ENCODE results near the gene IL11.
"Not testable (repeated sequence)": the region's sequence is repeated elsewhere in the genome, so short reads cannot be mapped to it uniquely, and the experiment has no call there.

IL11 gene

GRCh38 chr19:55328774-55329318 lies 41.4 kb downstream of the IL11 start:
- H3K36me3 ChIP-seq (ENCODE audit: control insufficient read depth in 2 of 2, insufficient read depth in 2 of 2, low read length in 2 of 2); H3K27me3 ChIP-seq (ENCODE audit: control insufficient read depth in 2 of 2, insufficient read depth in 2 of 2, low read length in 2 of 2); H3K4me1 ChIP-seq (ENCODE audit: control insufficient read depth in 2 of 2, insufficient read depth in 2 of 2, low read length in 2 of 2); H3K27ac ChIP-seq (ENCODE audit: low read depth in 2 of 2, low read length in 2 of 2); H3K4me3 ChIP-seq (ENCODE audit: low read length in 2 of 2); H3K9ac ChIP-seq (ENCODE audit: low read depth in 1 of 2, low read length in 2 of 2); H3K9me3 ChIP-seq (ENCODE audit: control insufficient read depth in 2 of 2, low read length in 2 of 2): not testable (repeated sequence)

- no peaks in the 10 kb centered on the region for H3K27me3 ChIP-seq (ENCODE audit: control insufficient read depth in 2 of 2, insufficient read depth in 2 of 2, low read length in 2 of 2)
- H3K4me3 ChIP-seq (ENCODE audit: low read length in 2 of 2): no peak within 1 kb of the TSS
- H3K9ac ChIP-seq (ENCODE audit: low read depth in 1 of 2, low read length in 2 of 2): no peak within 1 kb of the TSS
Measured at GRCh38 chr19:55325172-55325571, 45.1 kb downstream of the IL11 start, which contains the start of gene TMEM150B. TSS of gene TMEM150B (minus strand) at chr19:55325341. CDS start at chr19:55321036, 4,305 bp downstream.

DNA sequence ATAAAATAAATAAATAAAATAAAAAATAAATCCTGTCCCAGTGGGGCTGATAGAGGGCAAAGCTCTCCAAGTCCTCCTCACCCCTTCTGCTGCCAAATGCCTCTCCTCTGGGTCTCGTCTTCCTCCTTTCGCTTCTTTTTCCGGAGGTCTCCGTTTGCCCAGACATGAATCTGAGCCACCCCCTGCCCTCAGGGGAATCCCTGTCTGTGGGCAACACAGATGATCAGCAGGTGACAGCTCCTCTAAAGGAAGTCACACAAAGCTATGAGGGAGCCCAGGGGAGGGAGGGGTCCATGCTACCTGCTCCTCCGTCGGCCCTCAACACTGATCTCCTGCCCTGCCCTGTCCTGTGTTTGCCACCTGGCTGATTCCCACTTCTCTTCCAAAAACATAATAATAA lies 45.6 kb downstream of the IL11 start:
- Histone ChIP-seq H3K9me3 (ENCODE audit: control insufficient read depth in 2 of 2, low read length in 2 of 2) (no peaks in the 10 kb centered on the region), H3K27ac (ENCODE audit: low read depth in 2 of 2, low read length in 2 of 2) (peak overlapping the region; percentile 38 to 41), H3K4me3 (ENCODE audit: low read length in 2 of 2) (no peak overlapping the region), H3K36me3 (ENCODE audit: control insufficient read depth in 2 of 2, insufficient read depth in 2 of 2, low read length in 2 of 2) (no peaks in the 10 kb centered on the region), H3K27me3 (ENCODE audit: control insufficient read depth in 2 of 2, insufficient read depth in 2 of 2, low read length in 2 of 2) (no peaks in the 10 kb centered on the region), H3K4me1 (ENCODE audit: control insufficient read depth in 2 of 2, insufficient read depth in 2 of 2, low read length in 2 of 2) (peaks cover 19 to 23% of the 10 kb centered on the region in 2 donors), H3K9ac (ENCODE audit: low read depth in 1 of 2, low read length in 2 of 2) (no peak overlapping the region)

More at GRCh38 chr19:55325172-55325571, 45.1 kb downstream of the IL11 start, which contains the start of gene TMEM150B:
- peak within 1 kb of the TSS; percentile 38 to 41 for H3K27ac ChIP-seq (ENCODE audit: low read depth in 2 of 2, low read length in 2 of 2)
- H3K9me3 ChIP-seq (ENCODE audit: control insufficient read depth in 2 of 2, low read length in 2 of 2): no peaks in the 10 kb centered on the region
- H3K36me3 ChIP-seq (ENCODE audit: control insufficient read depth in 2 of 2, insufficient read depth in 2 of 2, low read length in 2 of 2): no peaks in the 10 kb centered on the region
- H3K4me1 ChIP-seq (ENCODE audit: control insufficient read depth in 2 of 2, insufficient read depth in 2 of 2, low read length in 2 of 2): peaks cover 19 to 23% of the 10 kb centered on the region in 2 donors

GRCh38 chr19:55322204-55322885 lies 47.9 kb downstream of the IL11 start:
- Histone ChIP-seq H3K36me3 (ENCODE audit: control insufficient read depth in 2 of 2, insufficient read depth in 2 of 2, low read length in 2 of 2) (no peaks in the 10 kb centered on the region), H3K4me3 (ENCODE audit: low read length in 2 of 2) (peak overlapping the region; percentile 28 to 59), H3K9me3 (ENCODE audit: control insufficient read depth in 2 of 2, low read length in 2 of 2) (no peaks in the 10 kb centered on the region), H3K27ac (ENCODE audit: low read depth in 2 of 2, low read length in 2 of 2) (peak overlapping the region; percentile 58 to 72), H3K27me3 (ENCODE audit: control insufficient read depth in 2 of 2, insufficient read depth in 2 of 2, low read length in 2 of 2) (no peaks in the 10 kb centered on the region), H3K4me1 (ENCODE audit: control insufficient read depth in 2 of 2, insufficient read depth in 2 of 2, low read length in 2 of 2) (peaks cover 19 to 23% of the 10 kb centered on the region in 2 donors), H3K9ac (ENCODE audit: low read depth in 1 of 2, low read length in 2 of 2) (peak overlapping the region in 1 of 2 donors; percentile 49)

DNA sequence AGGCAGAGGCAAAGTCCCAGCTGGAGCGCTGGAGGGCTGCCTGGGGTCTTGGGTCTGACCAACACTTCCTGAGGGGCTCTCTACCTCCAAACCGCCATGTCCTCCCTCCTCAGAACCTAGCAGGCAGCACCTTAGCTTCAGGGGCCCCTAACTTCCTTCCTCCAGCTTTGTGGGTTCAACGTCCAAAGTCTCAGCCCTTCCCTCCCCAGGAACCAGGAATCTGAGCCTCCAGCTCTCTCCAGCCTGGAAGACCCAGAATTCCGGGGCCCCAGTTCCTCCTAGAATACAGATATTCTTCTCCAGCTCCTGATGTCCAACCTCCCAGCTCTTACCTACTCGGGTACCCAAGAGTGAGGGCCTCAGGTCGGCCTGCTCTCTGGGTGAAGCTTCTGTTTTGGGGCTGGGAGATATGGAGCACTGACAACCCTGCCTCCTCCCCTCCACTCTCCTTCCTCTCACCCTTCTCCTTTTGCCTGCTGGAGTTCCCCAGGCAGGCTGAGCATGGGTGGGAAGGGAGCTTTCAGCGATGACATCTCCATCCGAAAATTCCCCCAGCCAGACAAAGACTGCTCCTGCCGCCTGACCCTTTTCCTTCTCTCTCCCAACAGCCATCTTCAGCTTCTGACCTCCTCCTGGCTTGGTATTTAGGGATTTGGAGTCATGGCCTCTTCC lies 48.7 kb downstream of the IL11 start:
- peak overlapping the region; percentile 55 to 59 for H3K4me3 ChIP-seq (ENCODE audit: low read length in 2 of 2)
- H3K27ac ChIP-seq (ENCODE audit: low read depth in 2 of 2, low read length in 2 of 2): peak overlapping the region; percentile 58 to 72
- H3K36me3 ChIP-seq (ENCODE audit: control insufficient read depth in 2 of 2, insufficient read depth in 2 of 2, low read length in 2 of 2): no peaks in the 10 kb centered on the region
- H3K9me3 ChIP-seq (ENCODE audit: control insufficient read depth in 2 of 2, low read length in 2 of 2): no peaks in the 10 kb centered on the region
- H3K4me1 ChIP-seq (ENCODE audit: control insufficient read depth in 2 of 2, insufficient read depth in 2 of 2, low read length in 2 of 2): peaks cover 19 to 23% of the 10 kb centered on the region in 2 donors
- H3K27me3 ChIP-seq (ENCODE audit: control insufficient read depth in 2 of 2, insufficient read depth in 2 of 2, low read length in 2 of 2): no peaks in the 10 kb centered on the region
- peak overlapping the region in 1 of 2 donors; percentile 49 for H3K9ac ChIP-seq (ENCODE audit: low read depth in 1 of 2, low read length in 2 of 2)

DNA sequence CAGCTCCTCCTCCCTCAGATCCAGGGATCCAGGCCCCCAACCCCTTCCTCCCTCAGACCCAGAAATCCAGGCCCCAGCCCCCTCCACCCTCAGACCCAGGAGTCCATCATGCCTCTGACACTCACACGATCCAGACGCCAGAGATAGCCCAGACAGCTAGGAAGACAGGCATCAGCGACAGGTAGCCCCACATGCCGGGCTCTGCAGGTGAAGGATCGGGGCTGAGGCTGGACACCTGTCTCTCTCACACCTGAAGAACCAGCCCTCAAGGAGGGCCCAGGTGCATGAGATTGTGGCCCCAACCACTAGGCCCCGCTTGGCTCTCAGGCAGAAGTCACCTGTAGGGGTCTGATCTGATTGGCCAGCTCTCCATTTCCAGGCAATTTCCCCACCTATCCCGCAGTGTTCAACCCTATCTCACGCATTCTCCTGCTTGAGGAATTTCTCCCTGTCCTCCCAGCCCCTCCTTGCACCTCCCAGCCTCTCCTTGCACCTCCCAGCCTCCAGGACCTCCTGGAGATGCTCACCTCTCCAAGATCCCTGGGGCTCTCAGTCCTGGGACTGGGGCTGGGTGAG lies 49.3 kb downstream of the IL11 start:
- H3K27me3 ChIP-seq (ENCODE audit: control insufficient read depth in 2 of 2, insufficient read depth in 2 of 2, low read length in 2 of 2): no peaks in the 10 kb centered on the region
- H3K4me3 ChIP-seq (ENCODE audit: low read length in 2 of 2): peak overlapping the region; percentile 55 to 59
- peaks cover 19 to 23% of the 10 kb centered on the region in 2 donors for H3K4me1 ChIP-seq (ENCODE audit: control insufficient read depth in 2 of 2, insufficient read depth in 2 of 2, low read length in 2 of 2)
- no peaks in the 10 kb centered on the region for H3K36me3 ChIP-seq (ENCODE audit: control insufficient read depth in 2 of 2, insufficient read depth in 2 of 2, low read length in 2 of 2)
- no peaks in the 10 kb centered on the region for H3K9me3 ChIP-seq (ENCODE audit: control insufficient read depth in 2 of 2, low read length in 2 of 2)
- peak overlapping the region in 1 of 2 donors; percentile 58 for H3K27ac ChIP-seq (ENCODE audit: low read depth in 2 of 2, low read length in 2 of 2)
- peak overlapping the region in 1 of 2 donors; percentile 49 for H3K9ac ChIP-seq (ENCODE audit: low read depth in 1 of 2, low read length in 2 of 2)

GRCh38 chr19:55319785-55320184 lies 50.5 kb downstream of the IL11 start:
- Histone ChIP-seq H3K9me3 (ENCODE audit: control insufficient read depth in 2 of 2, low read length in 2 of 2) (no peaks in the 10 kb centered on the region), H3K27ac (ENCODE audit: low read depth in 2 of 2, low read length in 2 of 2) (no peak overlapping the region), H3K4me3 (ENCODE audit: low read length in 2 of 2) (no peak overlapping the region), H3K36me3 (ENCODE audit: control insufficient read depth in 2 of 2, insufficient read depth in 2 of 2, low read length in 2 of 2) (no peaks in the 10 kb centered on the region), H3K4me1 (ENCODE audit: control insufficient read depth in 2 of 2, insufficient read depth in 2 of 2, low read length in 2 of 2) (peaks cover 19 to 23% of the 10 kb centered on the region in 2 donors), H3K9ac (ENCODE audit: low read depth in 1 of 2, low read length in 2 of 2) (no peak overlapping the region), H3K27me3 (ENCODE audit: control insufficient read depth in 2 of 2, insufficient read depth in 2 of 2, low read length in 2 of 2) (no peaks in the 10 kb centered on the region)

DNA sequence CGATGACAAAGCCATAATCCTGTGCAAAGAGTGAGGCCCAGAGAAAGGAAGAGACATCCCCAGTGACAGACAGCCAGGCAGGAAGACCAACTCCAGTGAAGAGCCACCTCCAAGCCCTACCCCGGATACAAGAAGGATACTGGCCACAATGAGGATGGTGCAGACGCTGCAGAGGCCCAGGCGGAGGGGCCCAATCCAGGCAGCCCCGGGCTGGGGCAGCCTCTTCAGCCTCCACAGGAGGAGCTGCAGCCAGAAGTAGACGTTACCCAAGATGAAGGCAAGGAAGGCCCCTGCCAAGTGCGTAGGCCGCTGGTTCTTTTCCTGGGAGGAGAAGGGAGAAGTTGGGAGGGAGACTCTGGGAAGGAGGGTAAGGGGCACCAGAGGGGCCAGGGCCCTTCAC lies 53.6 kb downstream of the IL11 start:
- Histone ChIP-seq H3K27ac (ENCODE audit: low read depth in 2 of 2, low read length in 2 of 2) (no peak overlapping the region), H3K36me3 (ENCODE audit: control insufficient read depth in 2 of 2, insufficient read depth in 2 of 2, low read length in 2 of 2) (no peaks in the 10 kb centered on the region), H3K4me1 (ENCODE audit: control insufficient read depth in 2 of 2, insufficient read depth in 2 of 2, low read length in 2 of 2) (peaks cover 5 to 8% of the 10 kb centered on the region in 2 donors), H3K27me3 (ENCODE audit: control insufficient read depth in 2 of 2, insufficient read depth in 2 of 2, low read length in 2 of 2) (no peaks in the 10 kb centered on the region), H3K9me3 (ENCODE audit: control insufficient read depth in 2 of 2, low read length in 2 of 2) (no peaks in the 10 kb centered on the region), H3K9ac (ENCODE audit: low read depth in 1 of 2, low read length in 2 of 2) (no peak overlapping the region), H3K4me3 (ENCODE audit: low read length in 2 of 2) (no peak overlapping the region)

DNA sequence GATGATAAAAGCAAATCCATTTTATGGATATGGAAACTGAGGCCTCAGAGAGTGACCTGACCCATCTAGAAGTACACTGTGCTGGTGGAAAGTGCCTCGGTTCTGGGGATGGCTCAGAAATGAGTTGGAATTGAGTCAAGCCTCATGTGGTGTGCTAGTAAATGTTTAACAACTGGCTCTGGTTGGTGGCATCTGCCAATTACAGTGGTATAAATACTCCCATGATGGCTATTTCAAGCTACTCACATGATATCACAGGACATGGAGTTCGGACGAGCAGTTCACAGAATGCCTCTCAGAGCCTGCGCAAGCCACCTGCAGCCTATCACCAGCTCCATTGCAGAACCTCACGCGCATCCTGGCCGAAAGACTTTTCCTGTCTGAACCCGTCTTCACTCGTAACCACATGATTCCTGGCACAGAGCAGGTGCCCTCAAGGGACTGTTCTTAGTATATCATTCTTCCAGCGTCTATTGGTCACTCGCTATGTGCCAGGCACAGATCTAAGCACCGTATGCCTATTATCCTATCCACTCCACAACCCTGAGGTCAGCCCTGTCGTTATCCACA lies 54.2 kb downstream of the IL11 start:
- no peaks in the 10 kb centered on the region for H3K36me3 ChIP-seq (ENCODE audit: control insufficient read depth in 2 of 2, insufficient read depth in 2 of 2, low read length in 2 of 2)
- H3K4me1 ChIP-seq (ENCODE audit: control insufficient read depth in 2 of 2, insufficient read depth in 2 of 2, low read length in 2 of 2): peaks cover 0 to 2% of the 10 kb centered on the region in 2 donors
- H3K27ac ChIP-seq (ENCODE audit: low read depth in 2 of 2, low read length in 2 of 2): no peak overlapping the region
- no peaks in the 10 kb centered on the region for H3K27me3 ChIP-seq (ENCODE audit: control insufficient read depth in 2 of 2, insufficient read depth in 2 of 2, low read length in 2 of 2)
- H3K9me3 ChIP-seq (ENCODE audit: control insufficient read depth in 2 of 2, low read length in 2 of 2): no peaks in the 10 kb centered on the region
- no peak overlapping the region for H3K4me3 ChIP-seq (ENCODE audit: low read length in 2 of 2)
- H3K9ac ChIP-seq (ENCODE audit: low read depth in 1 of 2, low read length in 2 of 2): no peak overlapping the region
